Astrocyte of the spinal cord (primary cell): Measurements from ENCODE around the gene XYLT2.

Experiments used
- DNase-seq: peaks from one replicate; pipeline ENCODE4 v3.0.0; 2011; ENCODE audit warnings: low read depth, low spot score
- H3K4me3 ChIP-seq: 2 replicates; pipeline ENCODE4 v1.5.1; 2011; ENCODE audit warnings: low read depth, mild to moderate bottlenecking, low read length, moderate library complexity
- CTCF ChIP-seq: IDR thresholded peaks from 2 replicates; pipeline ENCODE4 v1.5.1; 2012; ENCODE audit warnings: low read depth, mild to moderate bottlenecking, low read length, inconsistent platforms
- in situ Hi-C: cut with HindIII; loops from 2 replicates; pipeline ENCODE4 v1.10.0; 2017; ENCODE audit warnings: low sequenced_read_pairs

The XYLT2 gene

DNA sequence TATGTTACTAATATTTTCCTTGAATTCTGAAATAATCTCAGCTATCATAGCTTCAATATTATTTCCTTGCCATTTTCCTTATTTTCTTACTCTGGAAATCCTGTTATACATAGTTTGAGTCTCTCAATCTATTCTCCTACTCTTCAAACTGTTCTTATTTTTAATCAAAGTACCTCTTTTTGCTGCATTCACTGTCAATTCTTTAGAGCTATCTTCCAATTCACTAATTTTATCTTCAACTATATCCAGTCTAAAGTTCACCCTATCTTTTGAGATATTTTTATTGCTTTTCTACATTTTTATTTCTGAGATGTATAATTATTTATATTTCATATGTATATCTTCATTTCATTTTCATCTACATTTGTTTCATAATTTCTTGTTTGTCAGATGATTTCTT lies 7.3 kb upstream of the XYLT2 start:
- no peak for DNase-seq
- no peak overlapping the region for H3K4me3 ChIP-seq
- in situ Hi-C loops: no loop called here
- TF ChIP-seq CTCF: no peak

DNA sequence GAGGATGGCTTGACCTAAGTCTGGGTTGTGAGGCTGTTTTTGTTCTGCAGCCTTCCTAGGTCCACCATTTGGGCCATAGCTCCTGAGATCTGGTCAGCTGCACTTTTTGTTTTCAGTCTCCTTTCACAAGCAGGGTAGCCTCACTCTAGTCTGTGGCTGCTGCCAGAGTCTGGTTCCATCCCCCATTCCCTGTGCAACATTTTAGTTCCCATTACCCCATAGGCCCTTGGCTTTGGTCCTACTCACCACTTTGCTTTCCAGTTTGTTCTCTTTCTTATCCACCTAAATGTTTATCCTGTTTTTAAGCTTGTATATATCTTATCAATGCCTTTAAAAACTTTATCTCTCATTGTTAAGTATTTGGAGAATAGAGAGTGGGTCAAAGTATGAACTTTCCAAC lies 6.5 kb upstream of the XYLT2 start:
- DNase-seq: no peak
- TF ChIP-seq CTCF: no peak
- in situ Hi-C loops: no loop called here
- H3K4me3 ChIP-seq: no peak overlapping the region

GRCh38 chr17:50344731-50345365 lies 1.1 kb upstream of the XYLT2 start:
- DNase-seq: no peak
- H3K4me3 ChIP-seq: no peak overlapping the region
- TF ChIP-seq CTCF: no peak
- in situ Hi-C loops: no loop called here

DNA sequence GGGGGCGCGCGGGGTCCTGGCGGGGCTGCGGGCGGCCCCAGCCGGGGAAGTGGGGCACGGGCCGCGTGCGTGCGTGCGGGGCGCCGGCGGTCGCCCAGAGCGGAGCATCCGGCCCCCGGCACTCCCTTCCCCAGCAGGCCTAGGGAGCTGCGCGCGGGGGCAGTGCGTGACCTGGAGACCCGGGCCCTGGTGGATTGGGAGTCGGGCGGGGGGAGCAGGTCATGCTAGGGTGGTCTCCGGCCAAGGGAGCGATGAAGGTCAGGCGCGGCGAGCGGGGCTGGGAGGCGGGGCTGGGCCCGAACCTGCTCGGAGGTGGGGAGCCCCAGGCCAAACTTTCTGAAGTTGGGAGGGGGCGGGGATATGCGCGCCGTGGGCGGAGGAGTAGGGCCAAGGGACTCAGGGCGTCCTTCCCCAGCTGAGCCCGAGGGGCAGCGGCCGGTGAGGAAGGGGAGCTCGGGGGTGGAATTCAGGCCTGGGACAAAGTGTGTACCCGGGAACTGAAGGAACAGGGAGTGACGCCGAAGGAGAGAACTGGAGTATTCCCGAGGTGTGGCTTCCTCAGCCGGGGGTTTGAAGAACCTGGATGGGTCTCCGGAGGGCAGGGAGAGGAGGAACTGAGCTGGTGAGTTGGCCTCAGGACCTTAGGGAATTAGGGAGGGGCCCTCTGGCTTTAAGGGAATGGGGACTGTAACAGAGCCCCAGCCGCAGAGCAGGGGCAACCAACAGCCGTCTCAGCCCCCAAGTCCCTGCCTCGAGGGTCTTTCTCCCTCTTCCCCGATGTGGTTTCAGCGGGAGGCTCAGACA lies 589 bp downstream of the XYLT2 start:
- in situ Hi-C loops: no loop called here
- H3K4me3 ChIP-seq: peak overlapping the region; percentile 74
- no peak for TF ChIP-seq CTCF
- no peak for DNase-seq

DNA sequence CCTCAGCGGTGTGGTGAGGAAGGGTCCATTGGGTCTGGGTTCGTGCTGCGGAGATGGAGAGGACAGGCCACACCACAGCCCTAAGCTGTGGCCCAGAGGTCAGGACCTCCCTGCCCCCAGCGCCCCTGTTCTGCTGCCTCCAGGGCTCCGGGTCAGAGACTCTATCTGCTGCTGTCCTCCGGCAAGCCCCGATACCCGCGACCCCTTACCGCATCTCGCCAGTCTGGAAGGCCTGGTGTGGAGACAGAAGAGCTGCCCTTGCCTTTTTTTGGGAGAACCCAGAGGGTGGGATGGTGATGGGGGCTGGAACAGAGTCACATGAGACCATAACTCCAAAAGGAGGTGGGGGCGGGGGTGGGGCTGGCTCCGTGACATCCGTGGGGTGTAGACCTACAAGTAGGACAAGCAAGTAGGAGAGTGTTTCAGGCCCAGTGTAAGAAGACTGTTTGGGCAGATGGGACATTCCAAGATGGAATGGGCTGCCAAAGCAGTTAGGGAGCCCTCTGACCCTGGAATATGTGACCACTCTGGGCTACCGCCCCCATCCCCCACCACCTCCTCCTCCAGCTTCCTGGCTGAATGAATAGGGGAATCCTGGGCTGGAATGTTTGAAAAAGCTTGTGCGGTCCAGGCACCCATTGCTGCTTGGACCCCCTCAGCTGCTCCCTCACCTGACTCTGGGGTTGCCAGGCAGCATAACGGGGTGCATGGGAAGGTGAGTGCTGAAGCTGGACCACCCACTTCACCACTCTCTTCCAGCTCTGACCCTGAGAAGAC lies 1.4 kb downstream of the XYLT2 start:
- DNase-seq: no peak
- no peak for TF ChIP-seq CTCF
- in situ Hi-C loops: no loop called here
- peak overlapping the region; percentile 74 for H3K4me3 ChIP-seq

DNA sequence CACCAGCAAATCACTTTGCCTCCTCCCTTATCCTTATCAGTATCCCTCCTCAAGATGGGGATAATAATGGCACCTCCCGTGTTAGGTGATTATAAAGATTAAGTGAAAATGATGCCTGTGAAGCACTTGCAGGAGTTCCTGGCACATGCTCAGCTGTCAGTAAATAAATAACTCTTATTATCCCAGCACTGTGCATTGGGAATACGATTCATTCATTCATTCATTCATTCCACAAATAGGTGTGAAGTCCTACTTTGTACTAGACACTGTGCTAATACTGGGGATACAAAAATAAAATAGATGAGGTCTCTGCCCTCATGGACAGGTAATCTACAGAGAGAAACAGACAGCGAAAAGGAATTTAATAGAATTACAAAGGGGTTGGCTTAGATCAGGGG lies 2.0 kb downstream of the XYLT2 start:
- no peak for DNase-seq
- H3K4me3 ChIP-seq: no peak overlapping the region
- no peak for TF ChIP-seq CTCF
- in situ Hi-C loops: no loop called here
